Nephron progenitor cell (in vitro differentiated cells): ENCODE data around the gene AXIN1.
A peak's percentile ranks its signal among the peaks of the same experiment; 100 is the strongest.

Source experiments
- DNase-seq: peaks from one replicate; pipeline ENCODE4 v3.0.0; 2021
- H3K27ac Mint-ChIP-seq: 2 replicates; pipeline ENCODE4 v1.8.0; 2021; ENCODE audit warnings: mild to moderate bottlenecking, moderate library complexity, mixed read lengths
- H3K27me3 Mint-ChIP-seq: 2 replicates; pipeline ENCODE4 v1.8.0; 2021; ENCODE audit warnings: mild to moderate bottlenecking, low read depth, mixed read lengths; ENCODE audit not compliant: poor library complexity
- H3K36me3 Mint-ChIP-seq: 2 replicates; pipeline ENCODE4 v1.8.0; 2021; ENCODE audit warnings: low read depth, mixed read lengths
- H3K4me1 Mint-ChIP-seq: 2 replicates; pipeline ENCODE4 v1.8.0; 2021; ENCODE audit warnings: mixed read lengths
- H3K4me3 Mint-ChIP-seq: 2 replicates; pipeline ENCODE4 v1.8.0; 2021; ENCODE audit warnings: mild to moderate bottlenecking, moderate library complexity, mixed read lengths
- H3K9me3 Mint-ChIP-seq: 2 replicates; pipeline ENCODE4 v1.8.0; 2021; ENCODE audit warnings: mild to moderate bottlenecking, moderate library complexity, mixed read lengths
- CTCF ChIP-seq: fragments of 200-600 bp; sonication (generic); IDR thresholded peaks from 2 replicates; pipeline ENCODE4 v1.5.0; 2021; ENCODE audit warnings: antibody characterized with exemption

The AXIN1 gene

GRCh38 chr16:240559-240958 is 112.0 kb downstream of the AXIN1 start:
- Mint-ChIP-seq H3K9me3 (peaks cover 4% of the 10 kb centered on the region), H3K27me3 (peaks cover 3% of the 10 kb centered on the region), H3K4me3 (no peak overlapping the region), H3K36me3 (peaks cover 34% of the 10 kb centered on the region), H3K4me1 (peaks cover 13% of the 10 kb centered on the region), H3K27ac (no peak overlapping the region)
- DNase-seq: no peak
- no peak for TF ChIP-seq CTCF

- Mint-ChIP-seq H3K27ac (peak overlapping the region; percentile 60), H3K4me3 (no peak overlapping the region)
These were observed 112.6 kb downstream of the AXIN1 start for GRCh38 chr16:239948-240277.

More at GRCh38 chr16:239948-240277, 112.6 kb downstream of the AXIN1 start:
- Mint-ChIP-seq H3K9me3 (peaks cover 6% of the 10 kb centered on the region), H3K27me3 (no peaks in the 10 kb centered on the region), H3K4me1 (peaks cover 19% of the 10 kb centered on the region), H3K36me3 (peaks cover 31% of the 10 kb centered on the region)
- DNase-seq: no peak
- TF ChIP-seq CTCF: no peak
